ENCODE results near the gene NACA. TPM values are rescaled to one million over a fixed set of nuclear protein-coding genes. Genes with fewer than 3 reads are reported as not detected.
"Not testable (repeated sequence)": the region's sequence is repeated elsewhere in the genome, so short reads cannot be mapped to it uniquely, and the experiment has no call there.

Gene NACA
- total RNA-seq, 1 experiment from 2014 or later, result 2,266 TPM

DNA sequence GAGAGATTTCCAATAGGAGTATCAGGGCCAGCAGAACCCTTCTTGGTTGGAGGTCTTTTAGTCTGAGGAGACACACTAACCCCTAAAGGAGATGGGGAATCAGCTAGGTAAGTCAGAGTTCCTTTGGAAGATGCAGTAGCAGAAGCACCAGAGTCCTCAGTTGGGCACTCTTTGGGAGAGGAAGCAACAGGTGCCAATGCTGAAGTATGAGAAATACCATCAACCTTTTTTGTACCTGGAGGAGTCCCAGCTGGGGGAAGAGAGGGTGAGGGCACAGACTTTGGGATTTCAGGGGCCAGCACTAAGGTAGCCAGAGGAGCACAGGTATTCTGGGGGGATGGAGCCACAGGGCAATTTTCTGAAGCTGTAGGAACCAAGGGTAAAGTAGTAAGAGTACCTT lies 6.0 kb downstream of the NACA start:
- Histone ChIP-seq H3K27ac (no peak overlapping the region), H3K4me1 (peaks cover 26% of the 10 kb centered on the region), H3K27me3 (no peaks in the 10 kb centered on the region), H3K9me3 (replicated peaks) (no peaks in the 10 kb centered on the region), H3K36me3 (peaks cover 80% of the 10 kb centered on the region), H3K4me3 (no peak overlapping the region)
- DNase-seq, result no peak

DNA sequence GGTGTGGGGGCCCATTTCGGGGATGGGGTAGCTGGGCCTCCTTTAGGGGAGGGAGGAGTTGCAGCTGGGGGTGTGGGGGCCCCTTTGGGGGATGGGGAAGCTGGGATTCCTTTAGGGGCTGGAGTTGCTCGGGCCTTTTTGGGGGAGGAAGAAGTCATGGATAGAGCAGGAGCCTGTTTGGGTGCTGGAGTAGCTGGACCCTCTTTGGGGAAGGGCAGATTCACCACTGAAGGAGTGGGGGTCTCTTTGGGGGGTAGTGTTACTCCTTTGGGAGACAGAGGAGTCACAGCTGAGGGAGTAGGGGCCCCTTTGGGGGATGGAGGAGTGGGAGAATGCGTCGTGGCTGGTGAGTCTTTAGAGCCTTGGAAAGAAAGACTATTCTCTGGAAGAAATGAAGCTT lies 6.5 kb downstream of the NACA start:
- no peaks in the 10 kb centered on the region for H3K27me3 ChIP-seq
- no peak overlapping the region for H3K4me3 ChIP-seq
- peaks cover 80% of the 10 kb centered on the region for H3K36me3 ChIP-seq
- no peaks in the 10 kb centered on the region for H3K9me3 ChIP-seq (replicated peaks)
- peaks cover 26% of the 10 kb centered on the region for H3K4me1 ChIP-seq
- no peak for DNase-seq
- H3K27ac ChIP-seq, result no peak overlapping the region

DNA sequence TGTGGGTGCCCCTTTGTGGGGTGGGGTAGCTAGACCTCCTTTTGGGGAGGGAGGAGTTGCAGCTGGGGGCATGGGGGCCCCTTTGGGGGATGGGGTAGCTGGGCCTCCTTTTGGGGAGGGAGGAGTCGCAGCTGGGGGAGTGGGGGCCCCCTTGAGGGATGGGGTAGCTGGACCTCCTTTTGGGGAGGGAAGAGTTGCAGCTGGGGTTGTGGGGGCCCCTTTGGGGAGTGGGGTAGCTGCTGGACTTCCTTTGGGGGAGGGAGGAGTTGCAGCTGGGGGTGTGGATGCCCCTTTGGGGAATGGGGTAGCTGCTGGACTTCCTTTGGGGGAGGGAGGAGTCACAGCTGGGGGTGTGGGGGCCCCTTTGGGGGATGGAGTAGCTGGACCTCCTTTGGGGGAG lies 7.0 kb downstream of the NACA start:
- H3K36me3 ChIP-seq, result peaks cover 80% of the 10 kb centered on the region
- no peak overlapping the region for H3K4me3 ChIP-seq
- no peaks in the 10 kb centered on the region for H3K27me3 ChIP-seq
- no peak for DNase-seq
- no peak overlapping the region for H3K27ac ChIP-seq
- no peaks in the 10 kb centered on the region for H3K9me3 ChIP-seq (replicated peaks)
- peaks cover 26% of the 10 kb centered on the region for H3K4me1 ChIP-seq

DNA sequence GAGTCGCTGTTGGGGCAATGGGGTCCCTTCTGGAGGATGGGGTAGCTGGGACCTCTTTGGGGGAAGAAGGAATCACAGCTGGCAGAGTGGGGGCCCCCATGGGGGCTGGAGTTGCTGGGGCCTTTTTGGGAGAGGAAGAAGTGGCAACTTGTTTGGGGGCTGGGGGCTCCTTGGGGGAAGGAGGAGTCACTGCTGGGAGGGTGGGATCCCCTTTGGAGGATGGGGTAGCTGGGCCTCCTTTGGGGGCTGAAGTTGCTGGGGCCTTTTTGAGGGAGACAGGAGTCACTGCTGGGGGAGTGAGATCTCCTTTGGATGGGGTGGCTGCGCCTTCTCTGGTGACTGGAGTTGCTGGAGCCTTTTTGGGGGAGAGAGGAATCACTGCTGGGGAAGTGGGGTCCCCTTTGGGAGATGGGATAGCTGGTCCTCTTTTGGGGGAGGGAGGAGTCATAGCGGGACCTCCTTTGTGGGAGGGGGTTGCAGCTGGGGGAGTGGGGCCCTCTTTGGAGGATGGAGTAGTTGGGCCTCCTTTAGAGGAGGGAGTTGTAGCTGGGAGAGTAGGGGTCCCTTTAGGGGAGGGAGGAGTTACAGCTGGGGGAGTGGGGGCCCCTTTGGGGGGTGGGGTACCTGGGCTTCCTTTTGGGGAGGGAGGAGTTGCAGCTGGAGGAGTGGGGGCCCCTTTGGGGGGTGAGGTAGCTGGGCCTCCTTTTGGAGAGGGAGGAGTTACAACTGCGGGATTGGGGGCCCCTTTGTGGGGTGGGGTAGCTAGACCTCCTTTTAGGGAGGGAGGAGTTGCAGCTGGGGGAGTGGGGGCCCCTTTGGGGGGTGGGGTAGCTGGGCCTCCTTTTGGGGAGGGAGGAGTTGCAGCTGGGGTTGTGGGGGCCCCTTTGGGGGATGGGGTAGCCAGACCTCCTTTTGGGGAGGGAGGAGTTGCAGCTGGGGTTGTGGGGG lies 7.9 kb downstream of the NACA start:
- Histone ChIP-seq H3K36me3 (peaks cover 83% of the 10 kb centered on the region), H3K4me1 (peaks cover 19% of the 10 kb centered on the region), H3K27ac (no peak overlapping the region), H3K27me3 (no peaks in the 10 kb centered on the region), H3K4me3 (no peak overlapping the region), H3K9me3 (replicated peaks) (no peaks in the 10 kb centered on the region)
- DNase-seq, result no peak

DNA sequence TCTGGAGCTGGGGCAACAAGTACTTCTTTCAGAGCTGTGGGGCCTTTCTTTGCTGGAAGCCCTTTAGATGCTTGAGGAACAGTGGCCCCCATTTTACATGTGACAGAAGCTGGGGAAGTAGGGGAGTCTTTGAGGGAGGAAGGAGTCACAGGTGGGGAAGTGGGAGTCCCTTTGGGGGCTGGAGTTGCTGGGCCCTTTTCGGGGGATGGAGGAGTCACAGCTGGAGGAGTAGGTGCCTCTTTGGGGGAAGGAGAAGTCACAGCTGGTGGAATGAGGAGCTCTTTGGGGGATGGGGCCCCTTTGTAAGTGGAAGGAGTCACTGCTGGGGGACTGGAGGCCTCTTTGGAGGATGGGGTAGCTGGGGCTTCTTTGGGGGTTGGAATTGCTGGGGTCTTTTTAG lies 8.6 kb downstream of the NACA start:
- no peak overlapping the region for H3K4me3 ChIP-seq

DNA sequence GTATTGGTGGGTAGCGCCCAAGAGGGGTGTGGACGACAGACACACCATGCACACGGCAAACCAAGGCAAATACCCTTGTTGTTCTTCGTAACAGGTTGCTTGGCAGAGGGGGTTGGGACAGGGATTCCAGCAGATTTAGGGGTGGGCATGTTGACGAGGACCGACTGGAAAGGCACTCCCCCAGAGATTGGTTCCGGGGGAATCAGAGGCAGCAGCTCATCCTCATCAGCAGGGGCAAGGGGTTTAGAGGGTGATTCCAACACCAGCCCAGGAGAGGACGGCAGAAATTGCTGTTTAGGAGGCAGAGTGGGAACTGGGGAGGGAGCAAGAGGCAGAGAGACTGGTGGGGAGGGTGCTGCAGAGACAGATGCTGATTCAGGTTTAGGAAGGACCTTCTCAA lies 9.3 kb downstream of the NACA start:
- no peak overlapping the region for H3K27ac ChIP-seq
- peaks cover 79% of the 10 kb centered on the region for H3K36me3 ChIP-seq
- no peaks in the 10 kb centered on the region for H3K27me3 ChIP-seq
- DNase-seq, result no peak
- peaks cover 5% of the 10 kb centered on the region; the same call in 1 of the 2 replicates for H3K4me1 ChIP-seq
- no peak overlapping the region for H3K4me3 ChIP-seq
- H3K9me3 ChIP-seq (replicated peaks), result no peaks in the 10 kb centered on the region

More for the DNA sequence above, 8.6 kb downstream of the NACA start:
- H3K27me3 ChIP-seq, result no peaks in the 10 kb centered on the region
- peaks cover 81% of the 10 kb centered on the region for H3K36me3 ChIP-seq
- H3K9me3 ChIP-seq (replicated peaks), result no peaks in the 10 kb centered on the region
- H3K27ac ChIP-seq, result no peak overlapping the region
- peaks cover 11% of the 10 kb centered on the region for H3K4me1 ChIP-seq
- no peak for DNase-seq

DNA sequence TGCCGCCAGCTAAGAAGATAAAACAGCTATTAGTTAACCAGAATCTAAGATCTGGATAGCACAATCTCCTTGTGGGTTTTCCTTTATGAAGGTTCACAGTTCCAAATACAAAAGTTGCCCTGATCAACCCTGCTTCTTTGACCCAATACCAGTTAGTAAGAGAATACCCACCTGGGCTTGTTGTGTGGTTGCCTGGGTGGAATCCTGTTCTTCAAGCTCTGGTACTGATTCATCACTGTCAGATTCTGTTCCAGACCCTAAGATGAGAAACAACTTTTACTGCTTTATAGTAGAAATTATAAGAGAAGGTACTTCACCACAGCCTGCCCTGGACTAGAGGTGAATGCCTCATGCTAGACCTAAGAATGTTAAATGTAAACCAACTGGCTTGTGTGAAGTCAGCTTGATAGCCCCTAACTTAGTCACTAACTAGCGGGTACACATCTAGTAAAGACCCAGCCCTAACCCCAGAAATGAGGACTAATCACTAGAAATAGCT lies 10.6 kb downstream of the NACA start:
- H3K9me3 ChIP-seq (replicated peaks), result no peaks in the 10 kb centered on the region
- H3K4me3 ChIP-seq, result no peak overlapping the region
- H3K27me3 ChIP-seq, result no peaks in the 10 kb centered on the region
- DNase-seq, result no peak
- 0 out of 2 replicates have a peak, but pooled peaks cover 5% of the 10 kb centered on the region for H3K4me1 ChIP-seq
- H3K27ac ChIP-seq, result no peak overlapping the region
- peaks cover 66% of the 10 kb centered on the region for H3K36me3 ChIP-seq

DNA sequence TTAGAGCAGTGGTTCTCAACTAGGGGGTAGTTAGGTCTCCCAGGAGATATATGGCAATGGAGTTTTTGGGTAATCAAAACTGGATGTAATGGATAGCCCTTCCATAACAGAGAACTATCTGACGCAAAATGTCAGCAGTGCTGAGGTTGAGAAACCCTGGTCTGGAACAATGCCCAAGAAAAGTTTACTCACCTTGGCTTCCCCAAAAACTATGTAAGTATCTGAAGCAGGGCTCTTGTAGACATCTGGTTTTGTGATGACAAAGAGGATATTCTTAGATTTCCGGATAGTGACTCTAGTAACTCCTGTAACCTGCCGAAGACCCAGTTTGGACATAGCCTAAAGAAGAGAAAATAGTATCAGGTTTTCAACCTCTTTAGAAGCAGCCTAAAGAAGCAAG lies 11.8 kb downstream of the NACA start:
- Histone ChIP-seq H3K4me1 (no peaks in the 10 kb centered on the region), H3K9me3 (replicated peaks) (no peaks in the 10 kb centered on the region), H3K27ac (no peak overlapping the region), H3K36me3 (peaks cover 58% of the 10 kb centered on the region), H3K4me3 (no peak overlapping the region), H3K27me3 (no peaks in the 10 kb centered on the region)
- DNase-seq, result no peak

DNA sequence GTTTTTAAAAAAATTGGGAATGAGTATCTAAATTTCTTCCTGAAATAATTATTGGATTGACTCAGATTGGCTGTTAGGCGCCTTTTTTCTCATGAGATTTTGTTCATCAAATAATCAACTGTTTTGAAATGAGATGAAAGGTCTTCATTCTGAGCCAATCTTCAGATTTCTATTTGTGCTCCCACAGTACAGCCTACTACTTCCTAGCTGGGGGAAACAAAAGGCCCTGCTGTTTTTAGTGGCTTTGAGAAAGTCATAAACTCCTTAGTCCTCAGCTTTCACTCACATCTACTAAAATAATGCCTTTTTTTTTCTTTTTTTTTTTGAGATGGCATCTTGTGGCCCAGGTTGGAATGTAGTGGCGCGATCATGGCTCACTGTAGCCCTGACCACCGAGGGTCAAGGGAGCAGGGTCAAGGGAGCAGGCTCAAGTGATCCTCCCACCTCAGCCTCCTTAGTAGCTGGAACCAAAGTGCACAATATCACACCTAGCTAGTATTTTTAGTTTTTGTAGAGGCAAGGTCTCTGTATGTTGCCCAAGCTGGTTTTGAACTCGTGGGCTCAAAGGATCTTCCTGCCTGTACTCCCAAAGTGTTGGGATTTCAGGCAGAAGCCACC lies 15.2 kb downstream of the NACA start:
- no peaks in the 10 kb centered on the region for H3K4me1 ChIP-seq
- no peak overlapping the region for H3K27ac ChIP-seq
- H3K27me3 ChIP-seq, result no peaks in the 10 kb centered on the region
- DNase-seq, result no peak
- peaks cover 37% of the 10 kb centered on the region for H3K36me3 ChIP-seq
- no peak overlapping the region for H3K4me3 ChIP-seq
- H3K9me3 ChIP-seq (replicated peaks), result no peaks in the 10 kb centered on the region

DNA sequence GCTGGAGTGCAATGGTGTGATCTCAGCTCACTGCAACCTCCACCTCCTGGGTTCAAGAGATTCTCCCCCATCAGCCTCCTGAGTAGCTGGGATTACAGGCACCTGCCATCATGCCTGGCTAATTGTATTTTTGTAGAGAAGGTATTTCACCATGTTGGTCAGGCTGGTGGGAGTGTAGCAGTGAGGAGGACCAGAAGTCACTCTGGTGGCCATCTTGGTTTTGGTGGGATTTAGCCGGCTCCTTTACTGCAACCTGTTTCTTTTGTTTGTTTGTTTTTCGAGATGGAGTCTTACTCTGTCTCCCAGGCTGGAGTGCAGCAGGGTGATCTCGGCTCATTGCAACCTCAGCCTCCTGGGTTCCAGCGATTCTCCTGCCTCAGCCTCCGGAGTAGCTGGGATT lies 20.6 kb downstream of the NACA start:
- H3K27ac ChIP-seq; H3K27me3 ChIP-seq; H3K9me3 ChIP-seq (replicated peaks); H3K4me1 ChIP-seq; DNase-seq; H3K36me3 ChIP-seq; H3K4me3 ChIP-seq: not testable (repeated sequence)

DNA sequence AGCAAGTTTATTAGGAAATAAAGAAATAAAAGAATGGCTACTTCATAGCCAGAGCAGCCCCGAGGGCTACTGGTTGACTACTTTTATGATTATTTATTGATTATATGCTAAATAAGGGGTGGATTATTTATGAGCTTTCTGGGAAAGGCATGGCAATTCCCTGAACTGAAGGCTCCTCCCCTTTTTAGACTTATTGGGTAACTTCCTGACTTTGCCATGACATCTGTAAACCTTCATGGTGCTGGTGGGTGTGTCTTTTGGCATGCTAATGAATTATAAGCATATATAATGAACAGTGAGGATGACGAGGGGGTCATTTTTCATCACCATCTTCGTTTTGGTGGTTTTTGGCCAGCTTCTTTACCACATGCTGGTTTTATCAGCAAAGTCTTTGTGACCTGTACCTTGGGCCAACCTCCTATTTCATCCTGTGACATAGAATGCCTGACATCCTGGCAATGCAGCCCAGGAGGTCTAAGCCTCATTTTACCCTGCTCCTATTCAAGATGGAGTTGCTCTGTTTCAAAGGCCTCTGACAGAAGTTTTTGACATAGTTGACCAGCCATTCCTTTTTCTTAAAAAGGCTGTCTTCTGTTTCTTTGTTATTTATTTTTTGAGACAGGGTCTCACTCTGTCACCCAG lies 26.0 kb downstream of the NACA start:
- H3K4me3 ChIP-seq, result no peak overlapping the region
- H3K27ac ChIP-seq, result no peak overlapping the region
- no peak for DNase-seq
- H3K4me1 ChIP-seq, result peaks cover 19% of the 10 kb centered on the region
- H3K27me3 ChIP-seq, result no peaks in the 10 kb centered on the region
- H3K9me3 ChIP-seq (replicated peaks), result no peaks in the 10 kb centered on the region
- no peaks in the 10 kb centered on the region for H3K36me3 ChIP-seq

DNA sequence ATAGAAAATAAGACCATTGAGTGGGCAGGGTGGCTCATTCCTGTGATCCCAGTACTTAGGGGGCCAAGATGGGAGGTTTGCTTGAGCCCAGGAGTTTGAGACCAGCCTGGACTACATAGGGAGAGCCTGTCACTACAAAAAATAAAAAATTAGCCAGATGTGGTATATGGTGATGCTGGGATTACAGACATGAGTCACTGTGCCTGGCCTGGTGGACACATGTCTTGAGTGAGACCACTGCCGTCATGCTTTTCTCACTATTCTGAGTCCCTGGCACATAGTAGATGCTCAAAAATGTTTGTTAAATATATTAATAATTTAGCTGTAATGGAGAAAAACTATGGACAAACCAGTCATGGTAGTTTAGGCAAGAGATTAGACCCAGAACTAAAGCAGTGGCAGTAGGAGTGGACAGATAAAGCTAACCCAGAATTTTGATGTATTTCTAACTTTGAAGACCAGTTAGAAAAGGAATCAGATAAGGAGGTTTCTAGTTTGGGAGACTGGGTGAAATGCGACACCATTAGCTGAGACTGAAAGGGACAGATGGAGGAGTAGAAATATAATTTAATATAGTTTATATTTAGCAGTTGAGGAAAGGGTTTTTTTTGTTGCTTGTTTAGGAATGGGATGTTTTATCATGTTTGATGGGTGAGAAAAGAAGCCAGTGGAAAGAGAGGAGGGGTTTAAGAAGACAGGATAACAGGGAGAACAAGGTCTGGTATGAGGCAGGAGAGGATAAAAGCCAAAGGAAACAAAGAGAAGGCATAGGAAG lies 29.6 kb downstream of the NACA start:
- peak overlapping the region; percentile 83 for H3K27ac ChIP-seq
- H3K9me3 ChIP-seq (replicated peaks), result no peaks in the 10 kb centered on the region
- DNase-seq, result peak; percentile 54 to 77
- H3K4me1 ChIP-seq, result peaks cover 19% of the 10 kb centered on the region
- peak overlapping the region; percentile 4; the same call in 1 of the 2 replicates for H3K4me3 ChIP-seq
- no peaks in the 10 kb centered on the region for H3K36me3 ChIP-seq
- no peaks in the 10 kb centered on the region for H3K27me3 ChIP-seq

DNA sequence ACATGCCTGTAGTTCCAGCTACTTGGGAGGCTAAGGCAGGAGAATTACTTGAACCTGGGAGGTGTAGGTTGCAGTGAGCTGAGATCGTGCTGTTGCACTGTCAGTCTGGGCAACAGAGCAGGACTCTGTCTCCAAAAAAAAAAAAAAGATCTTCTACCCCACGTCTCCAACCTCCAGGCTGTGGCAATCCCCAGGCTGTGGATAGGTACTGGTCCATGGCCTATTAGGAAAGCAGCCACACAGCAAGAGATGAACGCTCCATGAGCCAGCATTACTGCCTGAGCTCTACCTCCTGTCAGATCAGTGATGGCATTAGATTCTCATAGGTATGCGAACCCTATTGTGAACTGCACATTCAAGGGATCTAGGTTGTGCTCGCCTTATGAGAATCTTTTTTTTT lies 30.9 kb downstream of the NACA start:
- H3K36me3 ChIP-seq, result no peaks in the 10 kb centered on the region
- H3K27me3 ChIP-seq, result no peaks in the 10 kb centered on the region
- DNase-seq, result no peak
- no peaks in the 10 kb centered on the region for H3K9me3 ChIP-seq (replicated peaks)
- no peak overlapping the region for H3K27ac ChIP-seq
- no peak overlapping the region for H3K4me3 ChIP-seq
- peaks cover 19% of the 10 kb centered on the region for H3K4me1 ChIP-seq

DNA sequence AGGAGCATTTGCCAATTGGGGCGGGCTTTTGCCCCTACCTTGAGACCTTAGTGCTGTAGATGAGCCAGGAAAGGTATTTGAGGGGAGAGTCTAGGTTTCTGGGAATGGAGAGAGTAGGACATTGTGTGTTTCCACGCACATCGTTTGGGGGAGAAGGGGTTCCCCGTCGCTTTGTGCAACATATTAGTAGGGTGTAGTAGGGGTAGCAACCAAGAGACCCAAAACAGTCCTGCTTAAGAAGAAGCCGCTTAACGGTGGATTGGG lies 36.3 kb downstream of the NACA start:
- Histone ChIP-seq H3K4me1 (peaks cover 4% of the 10 kb centered on the region), H3K36me3 (peaks cover 16% of the 10 kb centered on the region; the same call in 1 of the 2 replicates), H3K4me3 (peak overlapping the region; percentile 92), H3K9me3 (replicated peaks) (no peaks in the 10 kb centered on the region), H3K27ac (peak overlapping the region; percentile 94), H3K27me3 (no peaks in the 10 kb centered on the region)
- DNase-seq, result no peak
